OCI-LY1 (cell line): ENCODE measurements around the gene LAMTOR2.
A peak's percentile ranks its signal among the peaks of the same experiment; 100 is the strongest.

ENCODE experiments used
- H2AFZ ChIP-seq: fragments of 200-600 bp; sonication (generic), shearing (Covaris generic); 2 replicates; pipeline ENCODE4 v1.6.0; 2014; ENCODE audit warnings: antibody characterized with exemption, mild to moderate bottlenecking, low read length
- H3F3A ChIP-seq: fragments of 200-600 bp; sonication (generic), shearing (Covaris generic); 2 replicates; pipeline ENCODE4 v1.6.0; 2014; ENCODE audit warnings: mild to moderate bottlenecking, antibody characterized with exemption, low read length, moderate library complexity; ENCODE audit not compliant: insufficient read depth
- H3K27ac ChIP-seq: fragments of 200-600 bp; sonication (generic); 2 replicates; pipeline ENCODE4 v1.5.1; 2014; ENCODE audit warnings: low read length, mixed run types, mild to moderate bottlenecking, low read depth; ENCODE audit not compliant: poor library complexity, severe bottlenecking
- H3K27me3 ChIP-seq: fragments of 200-600 bp; sonication (generic); 2 replicates; pipeline ENCODE4 v1.6.0; 2014; ENCODE audit warnings: antibody characterized with exemption, mild to moderate bottlenecking, low read length, moderate library complexity; ENCODE audit not compliant: insufficient read depth
- H3K36me3 ChIP-seq: fragments of 200-600 bp; sonication (generic); 2 replicates; pipeline ENCODE4 v1.6.1; 2014; ENCODE audit warnings: mild to moderate bottlenecking, antibody characterized with exemption, low read length, moderate library complexity, mixed read lengths; ENCODE audit not compliant: insufficient read depth
- H3K4me1 ChIP-seq: fragments of 200-600 bp; sonication (generic); 2 replicates; pipeline ENCODE4 v1.5.1; 2014; ENCODE audit warnings: mild to moderate bottlenecking, low read length, moderate library complexity; ENCODE audit not compliant: insufficient read depth, severe bottlenecking
- H3K4me2 ChIP-seq: fragments of 200-600 bp; sonication (generic), shearing (Covaris generic); 2 replicates; pipeline ENCODE4 v1.6.1; 2014; ENCODE audit warnings: low read length
- H3K4me3 ChIP-seq: fragments of 200-600 bp; sonication (generic); 2 replicates; pipeline ENCODE4 v1.5.1; 2014; ENCODE audit warnings: low read length, low read depth, mild to moderate bottlenecking, mixed read lengths; ENCODE audit not compliant: poor library complexity, severe bottlenecking
- H3K79me2 ChIP-seq: fragments of 200-600 bp; shearing (Covaris generic); 2 replicates; pipeline ENCODE4 v1.6.1; 2016; ENCODE audit warnings: mixed run types, low read length, mixed read lengths; ENCODE audit not compliant: insufficient read depth
- H3K9ac ChIP-seq: fragments of 200-600 bp; sonication (generic), shearing (Covaris generic); 2 replicates; pipeline ENCODE4 v1.6.1; 2014; ENCODE audit warnings: mild to moderate bottlenecking, low read length, mixed read lengths
- H3K9me2 ChIP-seq: fragments of 200-600 bp; sonication (generic), shearing (Covaris generic); 2 replicates; pipeline ENCODE4 v1.6.1; 2014; ENCODE audit warnings: low read depth, mild to moderate bottlenecking, low read length, mixed read lengths
- H3K9me3 ChIP-seq: fragments of 200-600 bp; shearing (Covaris generic); 2 replicates; pipeline ENCODE4 v1.6.1; 2014; ENCODE audit warnings: low read length, mixed read lengths
- H4K20me1 ChIP-seq: fragments of 200-600 bp; sonication (generic), shearing (Covaris generic); 2 replicates; pipeline ENCODE4 v1.6.0; 2016; ENCODE audit warnings: mild to moderate bottlenecking, low read length; ENCODE audit not compliant: insufficient read depth
- CTCF ChIP-seq: fragments of 200-600 bp; sonication (generic), shearing (Covaris generic); IDR thresholded peaks from 2 replicates; pipeline ENCODE4 v1.5.1; 2017; ENCODE audit warnings: mild to moderate bottlenecking, antibody characterized with exemption, low read length, moderate library complexity, mixed read lengths
- EZH2 ChIP-seq: fragments of 200-600 bp; sonication (generic), shearing (Covaris generic); IDR thresholded peaks from 2 replicates; pipeline ENCODE4 v1.8.0; 2017; ENCODE audit warnings: borderline replicate concordance, mixed run types, mild to moderate bottlenecking, antibody characterized with exemption, low read length, moderate library complexity, mixed read lengths

Gene LAMTOR2

GRCh38 chr1:156080241-156080862 lies 25.8 kb downstream of the LAMTOR2 start:
- no peak overlapping the region for H3K4me3 ChIP-seq
- H3K27ac ChIP-seq: no peak overlapping the region
- H3K9ac ChIP-seq: no peak overlapping the region

GRCh38 chr1:156080863-156081179 lies 26.2 kb downstream of the LAMTOR2 start:
- Histone ChIP-seq H3K4me2 (peak overlapping the region; percentile 38), H3K27me3 (peaks cover 10% of the 10 kb centered on the region; the same call in 1 of the 2 replicates), H3K79me2 (no peaks in the 10 kb centered on the region), H3K9me3 (no peaks in the 10 kb centered on the region), H3K9me2 (no peaks in the 10 kb centered on the region), H2AFZ (no peak overlapping the region), H3K27ac (no peak overlapping the region), H4K20me1 (no peaks in the 10 kb centered on the region), H3F3A (0 out of 2 replicates have a peak, but pooled peaks cover 4% of the 10 kb centered on the region), H3K4me1 (peaks cover 28% of the 10 kb centered on the region), H3K4me3 (no peak overlapping the region), H3K36me3 (no peaks in the 10 kb centered on the region), H3K9ac (no peak overlapping the region)
- TF ChIP-seq CTCF (no peak), EZH2 (no peak)

More at GRCh38 chr1:156080241-156080862, 25.8 kb downstream of the LAMTOR2 start:
- H3K4me1 ChIP-seq: peaks cover 32% of the 10 kb centered on the region
- H3K9me3 ChIP-seq: no peaks in the 10 kb centered on the region
- no peaks in the 10 kb centered on the region for H3K9me2 ChIP-seq
- no peaks in the 10 kb centered on the region for H3K79me2 ChIP-seq
- H4K20me1 ChIP-seq: no peaks in the 10 kb centered on the region
- TF ChIP-seq CTCF: no peak
- TF ChIP-seq EZH2: no peak
- H3K4me2 ChIP-seq: no peak overlapping the region
- H3K27me3 ChIP-seq: peaks cover 10% of the 10 kb centered on the region; the same call in 1 of the 2 replicates
- 0 out of 2 replicates have a peak, but pooled peaks cover 4% of the 10 kb centered on the region for H3F3A ChIP-seq
- H3K36me3 ChIP-seq: no peaks in the 10 kb centered on the region
- no peak overlapping the region for H2AFZ ChIP-seq

GRCh38 chr1:156081180-156081916 lies 26.8 kb downstream of the LAMTOR2 start:
- Histone ChIP-seq H3K4me2 (peak overlapping the region; percentile 53), H3K9ac (peak overlapping the region; percentile 60), H3K9me3 (no peaks in the 10 kb centered on the region), H3K36me3 (no peaks in the 10 kb centered on the region), H4K20me1 (no peaks in the 10 kb centered on the region), H3K27me3 (peaks cover 10% of the 10 kb centered on the region; the same call in 1 of the 2 replicates), H3K79me2 (no peaks in the 10 kb centered on the region), H2AFZ (no peak overlapping the region), H3F3A (0 out of 2 replicates have a peak, but pooled peaks cover 4% of the 10 kb centered on the region), H3K27ac (no peak overlapping the region), H3K4me1 (peaks cover 22% of the 10 kb centered on the region), H3K9me2 (no peaks in the 10 kb centered on the region), H3K4me3 (peak overlapping the region; percentile 59)
- TF ChIP-seq EZH2: no peak
- no peak for TF ChIP-seq CTCF
